Fibroblast of mammary gland (primary cell): ENCODE results near the gene XIRP1.

ENCODE experiments used
- DNase-seq: peaks from one replicate; pipeline ENCODE4 v3.0.0-alpha.2; 2010; ENCODE audit warnings: low read depth
- H3K4me3 ChIP-seq: 2 replicates; pipeline ENCODE4 v1.5.1; 2011; ENCODE audit warnings: low read depth, mild to moderate bottlenecking, low read length, moderate library complexity; ENCODE audit not compliant: control insufficient read depth
- TF ChIP-seq, protein P1 (sequence below): conservative IDR thresholded peaks from 2 replicates; pipeline ENCODE4 v1.5.1; 2011; ENCODE audit warnings: low read depth, low read length, inconsistent platforms; ENCODE audit not compliant: control insufficient read depth, insufficient read depth

Gene XIRP1

DNA sequence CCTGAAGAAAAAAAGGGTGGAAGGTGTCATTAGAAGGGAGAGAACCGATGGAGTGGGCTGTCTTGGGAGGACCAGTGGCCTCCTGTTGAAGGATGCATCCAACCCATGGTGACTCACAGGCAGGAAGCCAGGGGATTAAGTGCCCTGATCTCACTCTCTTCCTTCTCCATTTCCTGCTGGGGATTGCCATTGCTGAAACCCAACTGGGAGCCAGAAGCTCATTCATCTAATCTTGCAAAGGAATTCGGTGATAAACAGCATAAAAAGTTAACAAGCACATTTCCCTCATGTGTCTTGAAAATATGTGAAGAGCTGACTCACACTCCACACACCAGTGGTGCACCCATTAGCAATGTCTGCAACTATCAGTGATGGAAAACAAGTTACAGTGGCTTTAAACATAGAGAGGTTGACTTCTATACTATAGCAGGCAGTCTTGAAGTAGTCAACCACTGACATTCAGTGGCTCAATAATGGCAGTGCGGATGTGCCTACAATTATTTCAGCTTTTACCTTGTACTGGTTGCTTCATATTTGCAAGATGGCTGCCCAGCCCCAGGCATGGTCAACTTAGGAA, 26.2 kb downstream of the XIRP1 start:
- TF ChIP-seq, protein P1, sequence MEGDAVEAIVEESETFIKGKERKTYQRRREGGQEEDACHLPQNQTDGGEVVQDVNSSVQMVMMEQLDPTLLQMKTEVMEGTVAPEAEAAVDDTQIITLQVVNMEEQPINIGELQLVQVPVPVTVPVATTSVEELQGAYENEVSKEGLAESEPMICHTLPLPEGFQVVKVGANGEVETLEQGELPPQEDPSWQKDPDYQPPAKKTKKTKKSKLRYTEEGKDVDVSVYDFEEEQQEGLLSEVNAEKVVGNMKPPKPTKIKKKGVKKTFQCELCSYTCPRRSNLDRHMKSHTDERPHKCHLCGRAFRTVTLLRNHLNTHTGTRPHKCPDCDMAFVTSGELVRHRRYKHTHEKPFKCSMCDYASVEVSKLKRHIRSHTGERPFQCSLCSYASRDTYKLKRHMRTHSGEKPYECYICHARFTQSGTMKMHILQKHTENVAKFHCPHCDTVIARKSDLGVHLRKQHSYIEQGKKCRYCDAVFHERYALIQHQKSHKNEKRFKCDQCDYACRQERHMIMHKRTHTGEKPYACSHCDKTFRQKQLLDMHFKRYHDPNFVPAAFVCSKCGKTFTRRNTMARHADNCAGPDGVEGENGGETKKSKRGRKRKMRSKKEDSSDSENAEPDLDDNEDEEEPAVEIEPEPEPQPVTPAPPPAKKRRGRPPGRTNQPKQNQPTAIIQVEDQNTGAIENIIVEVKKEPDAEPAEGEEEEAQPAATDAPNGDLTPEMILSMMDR: peak; percentile 2
- H3K4me3 ChIP-seq: no peak overlapping the region
- DNase-seq: peak; percentile 93

- no peak overlapping the region for H3K4me3 ChIP-seq
- no peak for DNase-seq
- TF ChIP-seq, protein P1: no peak
These were observed 26.9 kb downstream of the XIRP1 start for GRCh38 chr3:39165518-39165917.

DNA sequence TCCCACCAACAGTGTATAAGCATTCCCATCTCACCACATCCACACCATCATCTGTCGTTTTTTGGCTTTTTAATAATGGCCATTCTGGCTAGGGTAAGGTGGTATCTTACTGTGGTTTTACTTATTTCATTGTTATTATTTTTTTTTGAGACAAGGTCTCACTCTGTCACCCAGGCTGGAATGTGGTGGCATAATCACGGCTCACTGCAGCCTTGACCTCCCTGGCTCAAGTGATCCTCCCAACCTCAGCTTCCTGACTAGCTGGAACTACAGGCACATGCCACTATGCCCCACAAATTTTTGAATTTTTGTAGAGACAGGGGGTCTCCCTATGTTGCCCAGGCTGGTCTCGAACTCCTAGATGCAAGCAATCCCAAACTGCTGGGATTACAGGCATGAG, 28.0 kb downstream of the XIRP1 start:
- TF ChIP-seq, protein P1: no peak
- H3K4me3 ChIP-seq: no peak overlapping the region
- DNase-seq: no peak

GRCh38 chr3:39158148-39158715, 34.2 kb downstream of the XIRP1 start:
- no peak for DNase-seq
- TF ChIP-seq, protein P1: no peak
- no peak overlapping the region for H3K4me3 ChIP-seq

GRCh38 chr3:39157359-39157758, 35.0 kb downstream of the XIRP1 start:
- no peak for DNase-seq
- TF ChIP-seq, protein P1: no peak
- H3K4me3 ChIP-seq: no peak overlapping the region

GRCh38 chr3:39156421-39156820, 36.0 kb downstream of the XIRP1 start:
- TF ChIP-seq, protein P1: no peak
- peak; percentile 91 for DNase-seq
- H3K4me3 ChIP-seq: no peak overlapping the region
